ENCODE results near the gene WNT9B. TPM values are rescaled to one million over a fixed set of nuclear protein-coding genes. Genes with fewer than 3 reads are reported as not detected.
A peak's percentile ranks its signal among the peaks of the same experiment; 100 is the strongest.

WNT9B gene
- total RNA-seq, 1 donor from 2014 or later: 0.98 TPM

DNA sequence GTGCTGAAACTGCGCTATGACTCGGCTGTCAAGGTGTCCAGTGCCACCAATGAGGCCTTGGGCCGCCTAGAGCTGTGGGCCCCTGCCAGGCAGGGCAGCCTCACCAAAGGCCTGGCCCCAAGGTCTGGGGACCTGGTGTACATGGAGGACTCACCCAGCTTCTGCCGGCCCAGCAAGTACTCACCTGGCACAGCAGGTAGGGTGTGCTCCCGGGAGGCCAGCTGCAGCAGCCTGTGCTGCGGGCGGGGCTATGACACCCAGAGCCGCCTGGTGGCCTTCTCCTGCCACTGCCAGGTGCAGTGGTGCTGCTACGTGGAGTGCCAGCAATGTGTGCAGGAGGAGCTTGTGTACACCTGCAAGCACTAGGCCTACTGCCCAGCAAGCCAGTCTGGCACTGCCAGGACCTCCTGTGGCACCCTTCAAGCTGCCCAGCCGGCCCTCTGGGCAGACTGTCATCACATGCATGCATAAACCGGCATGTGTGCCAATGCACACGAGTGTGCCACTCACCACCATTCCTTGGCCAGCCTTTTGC, 25.0 kb downstream of the WNT9B start:
- Mint-ChIP-seq H3K27ac (no peak overlapping the region), H3K9me3 (ENCODE audit: low read depth) (no peaks in the 10 kb centered on the region), H3K4me3 (ENCODE audit: low read depth) (no peak overlapping the region), H3K36me3 (ENCODE audit: insufficient read depth) (no peaks in the 10 kb centered on the region), H3K27me3 (peaks cover 20% of the 10 kb centered on the region), H3K4me1 (ENCODE audit: low read depth) (no peaks in the 10 kb centered on the region)
- DNase-seq (ENCODE audit: low spot score, unreplicated experiment): peak; percentile 28
- TF ChIP-seq CTCF (IDR thresholded peaks at IDR 0.05; ENCODE audit: unreplicated experiment): peak; percentile 64

- Mint-ChIP-seq H3K4me3 (ENCODE audit: low read depth) (no peak overlapping the region), H3K27me3 (peaks cover 20% of the 10 kb centered on the region), H3K36me3 (ENCODE audit: insufficient read depth) (no peaks in the 10 kb centered on the region), H3K4me1 (ENCODE audit: low read depth) (no peaks in the 10 kb centered on the region), H3K9me3 (ENCODE audit: low read depth) (no peaks in the 10 kb centered on the region), H3K27ac (no peak overlapping the region)
- no peak for DNase-seq (ENCODE audit: low spot score, unreplicated experiment)
- no peak for TF ChIP-seq CTCF (IDR thresholded peaks at IDR 0.05; ENCODE audit: unreplicated experiment)
Observed at GRCh38 chr17:46876926-46877325, 25.5 kb downstream of the WNT9B start.

DNA sequence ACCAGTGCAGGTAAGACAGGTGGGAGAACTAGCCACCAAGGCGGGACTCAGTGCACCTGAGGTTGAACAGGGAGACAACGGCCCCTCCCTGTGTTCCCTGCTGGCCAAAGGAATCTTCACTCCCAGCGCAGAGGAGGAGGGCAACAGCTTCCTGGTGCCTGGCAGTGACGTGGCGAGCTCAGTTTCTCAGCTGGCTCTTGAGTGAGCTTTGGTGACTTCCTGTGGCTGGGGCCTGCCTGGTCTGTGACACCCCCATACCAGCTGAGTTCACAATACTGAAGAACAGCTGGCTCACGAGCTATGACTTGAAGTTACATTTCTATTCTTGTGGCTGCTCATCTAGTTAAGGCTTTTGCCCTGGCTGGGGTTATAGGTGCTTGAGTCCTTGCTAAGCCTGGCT, 26.1 kb downstream of the WNT9B start:
- H3K27me3 Mint-ChIP-seq: peaks cover 20% of the 10 kb centered on the region
- no peaks in the 10 kb centered on the region for H3K9me3 Mint-ChIP-seq (ENCODE audit: low read depth)
- H3K4me1 Mint-ChIP-seq (ENCODE audit: low read depth): no peaks in the 10 kb centered on the region
- TF ChIP-seq CTCF (IDR thresholded peaks at IDR 0.05; ENCODE audit: unreplicated experiment): no peak
- no peak overlapping the region for H3K27ac Mint-ChIP-seq
- no peak overlapping the region for H3K4me3 Mint-ChIP-seq (ENCODE audit: low read depth)
- H3K36me3 Mint-ChIP-seq (ENCODE audit: insufficient read depth): no peaks in the 10 kb centered on the region
- DNase-seq (ENCODE audit: low spot score, unreplicated experiment): no peak

- DNase-seq (ENCODE audit: low spot score, unreplicated experiment): no peak
- Mint-ChIP-seq H3K27me3 (peaks cover 20% of the 10 kb centered on the region), H3K4me1 (ENCODE audit: low read depth) (no peaks in the 10 kb centered on the region), H3K4me3 (ENCODE audit: low read depth) (no peak overlapping the region), H3K36me3 (ENCODE audit: insufficient read depth) (no peaks in the 10 kb centered on the region), H3K9me3 (ENCODE audit: low read depth) (no peaks in the 10 kb centered on the region), H3K27ac (no peak overlapping the region)
- no peak for TF ChIP-seq CTCF (IDR thresholded peaks at IDR 0.05; ENCODE audit: unreplicated experiment)
Observed at GRCh38 chr17:46878055-46878454, 26.7 kb downstream of the WNT9B start.

- DNase-seq (ENCODE audit: low spot score, unreplicated experiment): no peak
- H3K27me3 Mint-ChIP-seq: peaks cover 20% of the 10 kb centered on the region
- no peaks in the 10 kb centered on the region for H3K4me1 Mint-ChIP-seq (ENCODE audit: low read depth)
- H3K27ac Mint-ChIP-seq: no peak overlapping the region
- no peaks in the 10 kb centered on the region for H3K9me3 Mint-ChIP-seq (ENCODE audit: low read depth)
- no peak overlapping the region for H3K4me3 Mint-ChIP-seq (ENCODE audit: low read depth)
- no peak for TF ChIP-seq CTCF (IDR thresholded peaks at IDR 0.05; ENCODE audit: unreplicated experiment)
- no peaks in the 10 kb centered on the region for H3K36me3 Mint-ChIP-seq (ENCODE audit: insufficient read depth)
Observed at GRCh38 chr17:46879101-46879500, 27.7 kb downstream of the WNT9B start.

All from progenitor cell of endocrine pancreas (in vitro differentiated cells).